Measurements from ENCODE around the gene SCNN1A.

The SCNN1A gene

DNA sequence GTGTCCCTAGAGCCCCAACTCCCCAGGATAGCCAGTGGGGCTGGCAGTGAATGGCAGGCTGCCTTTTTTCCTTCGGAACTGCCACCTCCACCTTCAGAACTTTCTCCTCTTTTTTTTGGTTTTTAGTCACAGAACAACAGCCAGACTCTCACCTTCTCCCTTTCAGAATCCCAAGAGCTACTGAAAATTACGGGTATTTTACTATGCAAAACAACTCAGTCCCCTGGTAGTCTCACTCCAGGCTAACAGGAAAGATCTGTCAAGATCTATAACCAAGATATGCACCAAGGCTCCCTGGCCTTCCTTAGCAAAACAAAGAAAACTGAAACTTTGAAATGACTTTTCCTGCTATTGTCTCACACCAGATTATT lies 52.4 kb downstream of the SCNN1A start:
- Histone ChIP-seq H4K20me1 (ENCODE audit: insufficient read depth, low read length) (no peaks in the 10 kb centered on the region), H3K9ac (ENCODE audit: low read length) (no peak overlapping the region), H3K36me3 (replicated peaks; ENCODE audit: insufficient read depth, low read length) (no peaks in the 10 kb centered on the region), H3K9me2 (replicated peaks; ENCODE audit: insufficient read depth, low read length) (no peaks in the 10 kb centered on the region), H3K4me2 (ENCODE audit: low read depth, low read length) (no peak overlapping the region), H3K4me1 (ENCODE audit: low read length) (peaks cover 20% of the 10 kb centered on the region), H3F3A (ENCODE audit: insufficient read depth, low read length) (peaks cover 9% of the 10 kb centered on the region), H3K4me3 (ENCODE audit: low read length) (no peak overlapping the region), H3K27ac (ENCODE audit: low read length) (no peak overlapping the region), H3K79me2 (ENCODE audit: low read length) (no peaks in the 10 kb centered on the region), H2AFZ (ENCODE audit: low read length) (no peak overlapping the region; the same call in 1 of the 2 replicates), H3K27me3 (replicated peaks; ENCODE audit: insufficient read depth, low read length) (no peaks in the 10 kb centered on the region), H3K9me3 (replicated peaks; ENCODE audit: insufficient read depth, low read length) (no peaks in the 10 kb centered on the region)
- TF ChIP-seq, protein P1, sequence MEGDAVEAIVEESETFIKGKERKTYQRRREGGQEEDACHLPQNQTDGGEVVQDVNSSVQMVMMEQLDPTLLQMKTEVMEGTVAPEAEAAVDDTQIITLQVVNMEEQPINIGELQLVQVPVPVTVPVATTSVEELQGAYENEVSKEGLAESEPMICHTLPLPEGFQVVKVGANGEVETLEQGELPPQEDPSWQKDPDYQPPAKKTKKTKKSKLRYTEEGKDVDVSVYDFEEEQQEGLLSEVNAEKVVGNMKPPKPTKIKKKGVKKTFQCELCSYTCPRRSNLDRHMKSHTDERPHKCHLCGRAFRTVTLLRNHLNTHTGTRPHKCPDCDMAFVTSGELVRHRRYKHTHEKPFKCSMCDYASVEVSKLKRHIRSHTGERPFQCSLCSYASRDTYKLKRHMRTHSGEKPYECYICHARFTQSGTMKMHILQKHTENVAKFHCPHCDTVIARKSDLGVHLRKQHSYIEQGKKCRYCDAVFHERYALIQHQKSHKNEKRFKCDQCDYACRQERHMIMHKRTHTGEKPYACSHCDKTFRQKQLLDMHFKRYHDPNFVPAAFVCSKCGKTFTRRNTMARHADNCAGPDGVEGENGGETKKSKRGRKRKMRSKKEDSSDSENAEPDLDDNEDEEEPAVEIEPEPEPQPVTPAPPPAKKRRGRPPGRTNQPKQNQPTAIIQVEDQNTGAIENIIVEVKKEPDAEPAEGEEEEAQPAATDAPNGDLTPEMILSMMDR (IDR thresholded peaks at IDR 0.05; ENCODE audit: low read length) = no peak
- no peak for TF ChIP-seq EZH2 (optimal IDR thresholded peaks at IDR 0.05; ENCODE audit: low read depth, low read length)
- TF ChIP-seq EZH2phosphoT487 (IDR thresholded peaks at IDR 0.05; ENCODE audit: low read length) = no peak
- no peak for DNase-seq

DNA sequence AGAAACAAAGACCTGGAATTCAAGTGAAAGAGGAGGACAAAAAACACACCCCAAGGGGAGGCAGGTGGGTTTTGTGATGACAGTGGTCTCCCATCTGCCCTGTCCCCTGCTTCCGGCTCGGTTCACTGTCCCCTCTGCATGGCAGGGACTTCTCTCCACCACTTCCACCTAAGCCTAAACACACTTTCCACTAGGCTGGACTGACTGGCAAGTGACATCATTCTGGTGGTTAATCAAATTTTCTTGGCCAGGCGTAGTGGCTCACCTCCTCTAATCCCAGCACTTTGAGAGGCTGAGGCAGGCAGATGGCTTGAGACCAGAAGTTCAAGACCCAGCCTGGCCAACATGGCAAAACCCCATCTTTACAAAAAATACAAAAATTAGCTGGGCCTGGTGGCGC lies 53.0 kb downstream of the SCNN1A start:
- Histone ChIP-seq H3K4me3 (ENCODE audit: low read length) (no peak overlapping the region), H3K9ac (ENCODE audit: low read length) (no peak overlapping the region), H3F3A (ENCODE audit: insufficient read depth, low read length) (peaks cover 9% of the 10 kb centered on the region), H3K36me3 (replicated peaks; ENCODE audit: insufficient read depth, low read length) (no peaks in the 10 kb centered on the region), H4K20me1 (ENCODE audit: insufficient read depth, low read length) (no peaks in the 10 kb centered on the region), H3K9me2 (replicated peaks; ENCODE audit: insufficient read depth, low read length) (no peaks in the 10 kb centered on the region), H3K27ac (ENCODE audit: low read length) (no peak overlapping the region), H3K9me3 (replicated peaks; ENCODE audit: insufficient read depth, low read length) (no peaks in the 10 kb centered on the region), H2AFZ (ENCODE audit: low read length) (no peak overlapping the region), H3K4me1 (ENCODE audit: low read length) (peaks cover 20% of the 10 kb centered on the region), H3K79me2 (ENCODE audit: low read length) (no peaks in the 10 kb centered on the region), H3K27me3 (replicated peaks; ENCODE audit: insufficient read depth, low read length) (no peaks in the 10 kb centered on the region), H3K4me2 (ENCODE audit: low read depth, low read length) (no peak overlapping the region)
- no peak for DNase-seq
- TF ChIP-seq EZH2 (optimal IDR thresholded peaks at IDR 0.05; ENCODE audit: low read depth, low read length) (no peak), EZH2phosphoT487 (IDR thresholded peaks at IDR 0.05; ENCODE audit: low read length) (no peak)
- TF ChIP-seq, protein P1 (IDR thresholded peaks at IDR 0.05; ENCODE audit: low read length) = no peak

DNA sequence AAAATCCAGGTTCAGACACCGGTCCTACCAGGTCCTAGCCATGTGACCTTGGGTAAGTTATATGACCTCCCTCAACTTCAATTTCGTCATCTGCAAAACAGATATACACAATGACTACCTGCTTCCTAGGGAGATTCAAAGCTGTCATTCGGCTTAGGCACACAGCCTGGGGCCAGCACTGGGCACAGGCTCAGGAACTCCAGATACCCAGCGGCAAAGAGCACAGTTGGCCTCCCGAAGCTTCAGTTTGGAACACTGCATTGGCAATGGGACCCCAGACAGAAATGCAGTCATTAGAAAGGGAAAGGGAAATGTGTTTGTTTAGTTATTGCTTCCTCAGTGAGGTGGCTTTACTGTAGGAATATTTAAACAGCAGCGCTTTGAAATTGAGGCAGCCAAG lies 53.5 kb downstream of the SCNN1A start:
- H3K4me3 ChIP-seq (ENCODE audit: low read length) = no peak overlapping the region
- TF ChIP-seq, protein P1 (IDR thresholded peaks at IDR 0.05; ENCODE audit: low read length) = no peak
- TF ChIP-seq EZH2phosphoT487 (IDR thresholded peaks at IDR 0.05; ENCODE audit: low read length) (no peak), EZH2 (optimal IDR thresholded peaks at IDR 0.05; ENCODE audit: low read depth, low read length) (no peak)
- H3K4me1 ChIP-seq (ENCODE audit: low read length) = peaks cover 20% of the 10 kb centered on the region
- no peaks in the 10 kb centered on the region for H3K79me2 ChIP-seq (ENCODE audit: low read length)
- H4K20me1 ChIP-seq (ENCODE audit: insufficient read depth, low read length) = no peaks in the 10 kb centered on the region
- no peak overlapping the region for H3K27ac ChIP-seq (ENCODE audit: low read length)
- H3K27me3 ChIP-seq (replicated peaks; ENCODE audit: insufficient read depth, low read length) = no peaks in the 10 kb centered on the region
- H3K9ac ChIP-seq (ENCODE audit: low read length) = no peak overlapping the region
- peaks cover 9% of the 10 kb centered on the region for H3F3A ChIP-seq (ENCODE audit: insufficient read depth, low read length)
- H3K4me2 ChIP-seq (ENCODE audit: low read depth, low read length) = no peak overlapping the region
- H2AFZ ChIP-seq (ENCODE audit: low read length) = no peak overlapping the region
- no peaks in the 10 kb centered on the region for H3K9me3 ChIP-seq (replicated peaks; ENCODE audit: insufficient read depth, low read length)
- DNase-seq = no peak
- no peaks in the 10 kb centered on the region for H3K36me3 ChIP-seq (replicated peaks; ENCODE audit: insufficient read depth, low read length)
- no peaks in the 10 kb centered on the region for H3K9me2 ChIP-seq (replicated peaks; ENCODE audit: insufficient read depth, low read length)

Data from MM.1S (cell line).